Esophagus (tissue), 2 donors: ENCODE measurements around the gene ANKS1B. TPM values are rescaled to one million over a fixed set of nuclear protein-coding genes. Genes with fewer than 3 reads are reported as not detected.
"Not testable (repeated sequence)": the region's sequence is repeated elsewhere in the genome, so short reads cannot be mapped to it uniquely, and the experiment has no call there.

ENCODE experiments used
- H3K27ac ChIP-seq, 2 donors: one replicate each; pipeline ENCODE4 v1.5.1; 2013; ENCODE audit warnings: low read depth in 2 of 2, mild to moderate bottlenecking in 2 of 2, inconsistent platforms in 1 of 2, low read length in 1 of 2, moderate library complexity in 1 of 2
- H3K27me3 ChIP-seq, 2 donors: one replicate each; pipeline ENCODE4 v1.6.1; 2013; ENCODE audit warnings: low read length in 2 of 2, control low read depth in 1 of 2, mild to moderate bottlenecking in 1 of 2; ENCODE audit not compliant: insufficient read depth in 2 of 2, control insufficient read depth in 1 of 2
- H3K36me3 ChIP-seq, 2 donors: one replicate each; pipeline ENCODE4 v1.6.1; 2013; ENCODE audit warnings: low read length in 1 of 2; ENCODE audit not compliant: control insufficient read depth in 2 of 2, insufficient read depth in 2 of 2
- H3K4me1 ChIP-seq, 2 donors: one replicate each; pipeline ENCODE4 v1.6.1; 2013; ENCODE audit warnings: low read length in 1 of 2; ENCODE audit not compliant: control insufficient read depth in 2 of 2, insufficient read depth in 2 of 2
- H3K4me3 ChIP-seq, 2 donors: one replicate each; pipeline ENCODE4 v1.5.1; 2013; ENCODE audit warnings: low read length in 2 of 2, mild to moderate bottlenecking in 2 of 2, low read depth in 1 of 2, moderate library complexity in 1 of 2
- H3K9me3 ChIP-seq, 2 donors: one replicate each; pipeline ENCODE4 v1.6.1; 2013; ENCODE audit warnings: mild to moderate bottlenecking in 2 of 2, low read depth in 1 of 2, low read length in 1 of 2, moderate library complexity in 1 of 2; ENCODE audit not compliant: control insufficient read depth in 2 of 2, insufficient read depth in 1 of 2
- WGBS, 2 donors: extraction: QIAGEN DNeasy Blood & Tissue Kit; methylation state at CpG; one replicate each; pipeline ENCODE4 v1.1.7; 2013; 5-methylcytosine and 5-hydroxymethylcytosine counted together
- polyA plus RNA-seq, 2 donors: library from polyadenylated mRNA; stranded (reverse); fragments of 200-250 nt; gene quantifications; one replicate each; pipeline ENCODE4 v1.2.3, GENCODE V29; 2013
- donor health status: healthy with polysubstance abuse.
- donor health status: Bipolar disorder and iron deficiency.

ANKS1B gene
- polyA plus RNA-seq, 2 donors, result 0.85 to 1.0 TPM

- Histone ChIP-seq H3K27ac (no peak overlapping the region), H3K9me3 (no peaks in the 10 kb centered on the region), H3K27me3 (no peaks in the 10 kb centered on the region), H3K36me3 (no peaks in the 10 kb centered on the region), H3K4me3 (no peak overlapping the region), H3K4me1 (peaks cover 0 to 3% of the 10 kb centered on the region in 2 donors)
- 55 to 57% methylated on average over 7 of the region's 7 CpGs for WGBS, 2 donors
Observed at GRCh38 chr12:99609455-99610181, 375.1 kb downstream of the ANKS1B start.

- H3K4me3 ChIP-seq, result no peak overlapping the region
- H3K27ac ChIP-seq, result no peak overlapping the region
- H3K4me1 ChIP-seq, result no peaks in the 10 kb centered on the region
- 51 to 53% methylated on average over 5 of the region's 5 CpGs for WGBS, 2 donors
- no peaks in the 10 kb centered on the region for H3K36me3 ChIP-seq
- H3K27me3 ChIP-seq, result no peaks in the 10 kb centered on the region
- no peaks in the 10 kb centered on the region for H3K9me3 ChIP-seq
Observed at GRCh38 chr12:99600388-99600787, 384.3 kb downstream of the ANKS1B start.

GRCh38 chr12:99598785-99599184 is 386.0 kb downstream of the ANKS1B start:
- Histone ChIP-seq H3K27me3 (no peaks in the 10 kb centered on the region), H3K9me3 (no peaks in the 10 kb centered on the region), H3K27ac (no peak overlapping the region), H3K36me3 (no peaks in the 10 kb centered on the region), H3K4me1 (no peaks in the 10 kb centered on the region), H3K4me3 (no peak overlapping the region)
- WGBS, 2 donors, result 91 to 95% methylated on average over 2 of the region's 2 CpGs

GRCh38 chr12:99596762-99597161 is 388.0 kb downstream of the ANKS1B start:
- WGBS, 2 donors, result 79 to 84% methylated on average over 2 of the region's 2 CpGs
- Histone ChIP-seq H3K4me3 (no peak overlapping the region), H3K36me3 (no peaks in the 10 kb centered on the region), H3K9me3 (no peaks in the 10 kb centered on the region), H3K4me1 (no peaks in the 10 kb centered on the region), H3K27ac (no peak overlapping the region), H3K27me3 (no peaks in the 10 kb centered on the region)

- not testable (repeated sequence) for H3K36me3 ChIP-seq, H3K27ac ChIP-seq, H3K4me3 ChIP-seq, H3K4me1 ChIP-seq, H3K27me3 ChIP-seq, H3K9me3 ChIP-seq
- WGBS, 2 donors, result 60 to 65% methylated on average over 1 of the region's 1 CpG
Observed at GRCh38 chr12:99577125-99577524, 407.6 kb downstream of the ANKS1B start.

- H3K4me1 ChIP-seq, result no peaks in the 10 kb centered on the region
- 82% methylated on average over 2 of the region's 2 CpGs for WGBS, 2 donors
- H3K36me3 ChIP-seq, result no peaks in the 10 kb centered on the region
- no peaks in the 10 kb centered on the region for H3K9me3 ChIP-seq
- H3K4me3 ChIP-seq, result no peak overlapping the region
- H3K27me3 ChIP-seq, result no peaks in the 10 kb centered on the region
- no peak overlapping the region for H3K27ac ChIP-seq
Observed at GRCh38 chr12:99573980-99574379, 410.8 kb downstream of the ANKS1B start.

- Histone ChIP-seq H3K9me3 (no peaks in the 10 kb centered on the region), H3K4me3 (no peak overlapping the region), H3K4me1 (no peaks in the 10 kb centered on the region), H3K36me3 (no peaks in the 10 kb centered on the region), H3K27me3 (no peaks in the 10 kb centered on the region), H3K27ac (no peak overlapping the region)
- 73 to 81% methylated on average over 2 of the region's 2 CpGs for WGBS, 2 donors
Observed at GRCh38 chr12:99567072-99567471, 417.7 kb downstream of the ANKS1B start.

GRCh38 chr12:99558109-99558508 is 426.6 kb downstream of the ANKS1B start:
- Histone ChIP-seq H3K27ac (no peak overlapping the region), H3K4me3 (no peak overlapping the region), H3K4me1 (no peaks in the 10 kb centered on the region), H3K36me3 (no peaks in the 10 kb centered on the region), H3K9me3 (peaks cover 0 to 10% of the 10 kb centered on the region in 2 donors), H3K27me3 (no peaks in the 10 kb centered on the region)
- 93 to 96% methylated on average over 7 of the region's 7 CpGs for WGBS, 2 donors

GRCh38 chr12:99553461-99553860 is 431.3 kb downstream of the ANKS1B start:
- WGBS, 2 donors, result 63 to 65% methylated on average over 3 of the region's 3 CpGs
- H3K4me3 ChIP-seq, result no peak overlapping the region
- no peaks in the 10 kb centered on the region for H3K4me1 ChIP-seq
- H3K27me3 ChIP-seq, result no peaks in the 10 kb centered on the region
- no peaks in the 10 kb centered on the region for H3K36me3 ChIP-seq
- no peak overlapping the region for H3K27ac ChIP-seq
- H3K9me3 ChIP-seq, result peaks cover 0 to 7% of the 10 kb centered on the region in 2 donors

- H3K27me3 ChIP-seq, result no peaks in the 10 kb centered on the region
- H3K9me3 ChIP-seq, result no peaks in the 10 kb centered on the region
- no peaks in the 10 kb centered on the region for H3K36me3 ChIP-seq
- 76 to 83% methylated on average over 1 of the region's 1 CpG for WGBS, 2 donors
- no peak overlapping the region for H3K4me3 ChIP-seq
- H3K4me1 ChIP-seq, result no peaks in the 10 kb centered on the region
- no peak overlapping the region for H3K27ac ChIP-seq
Observed at GRCh38 chr12:99552022-99552421, 432.7 kb downstream of the ANKS1B start.
